Activated T-helper 17 cell treated with anti-CD3 and anti-CD28 coated beads, Interleukin-2, amount 50 U/mL, for 72 hours (primary cell): ENCODE data around the gene PTPN7. TPM values are rescaled to one million over a fixed set of nuclear protein-coding genes. Genes with fewer than 3 reads are reported as not detected.
"Not testable (repeated sequence)": the region's sequence is repeated elsewhere in the genome, so short reads cannot be mapped to it uniquely, and the experiment has no call there.

Source experiments
- ATAC-seq: fragments of 150-1000 bp; cut with Tn5 transposase; replicated peaks from 2 replicates; pipeline ENCODE4 v1.10.0; 2021; ENCODE audit warnings: mild to moderate bottlenecking, moderate library complexity
- H3K27ac Mint-ChIP-seq: one replicate; pipeline ENCODE4 v1.8.0; 2022; ENCODE audit warnings: mixed read lengths
- H3K27me3 Mint-ChIP-seq: one replicate; pipeline ENCODE4 v1.8.0; 2022; ENCODE audit warnings: mixed read lengths
- H3K36me3 Mint-ChIP-seq: one replicate; pipeline ENCODE4 v1.8.0; 2022; ENCODE audit warnings: low read depth, mild to moderate bottlenecking, mixed read lengths
- H3K4me1 Mint-ChIP-seq: one replicate; pipeline ENCODE4 v1.8.0; 2022; ENCODE audit warnings: mixed read lengths
- H3K4me3 Mint-ChIP-seq: one replicate; pipeline ENCODE4 v1.8.0; 2022; ENCODE audit warnings: mild to moderate bottlenecking, mixed read lengths
- H3K9me3 Mint-ChIP-seq: one replicate; pipeline ENCODE4 v1.8.0; 2022; ENCODE audit warnings: mixed read lengths
- total RNA-seq, 2 donors: library from RNA; stranded (reverse); gene quantifications; one replicate each; pipeline ENCODE4 v1.2.3, GENCODE V29; 2022

Gene PTPN7
- total RNA-seq, 2 donors from 2014 or later = 238 to 281 TPM

DNA sequence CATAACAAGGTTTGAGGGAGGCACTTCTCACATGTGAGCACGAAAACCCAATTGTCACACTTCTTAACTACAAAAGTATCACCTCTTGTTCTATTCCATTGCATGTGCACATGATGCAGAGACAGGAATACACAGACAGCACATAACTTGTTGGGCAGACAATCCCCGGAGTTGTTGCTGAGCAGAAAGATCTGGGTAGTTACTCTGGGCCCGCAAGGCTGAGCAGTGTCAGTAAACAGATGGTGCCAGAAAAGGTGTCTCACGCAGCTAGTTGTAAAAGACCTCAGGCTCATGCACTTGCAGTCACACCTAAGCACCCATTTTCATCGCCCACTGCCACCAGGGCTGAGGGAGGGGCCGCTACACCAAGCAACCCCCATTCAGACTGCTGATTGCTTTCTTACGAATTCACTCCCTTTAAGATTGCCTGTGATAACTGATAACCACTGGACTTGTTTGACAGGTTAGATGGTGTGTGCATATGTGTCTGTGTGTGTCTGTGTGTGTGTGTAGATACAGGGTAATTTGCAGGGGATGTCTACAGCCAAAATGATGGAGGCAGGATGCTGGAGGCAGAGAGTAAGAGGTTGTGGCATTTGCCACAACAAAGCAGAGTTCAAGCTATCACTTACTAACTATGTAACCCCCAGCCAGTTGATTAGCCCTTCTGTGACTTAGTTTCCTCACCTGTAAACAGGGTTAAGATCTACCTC lies 37.4 kb upstream of the PTPN7 start:
- no peak for ATAC-seq
- Mint-ChIP-seq H3K27ac (no peak overlapping the region), H3K27me3 (peaks cover 23% of the 10 kb centered on the region), H3K4me3 (no peak overlapping the region), H3K4me1 (peaks cover 6% of the 10 kb centered on the region), H3K36me3 (no peaks in the 10 kb centered on the region), H3K9me3 (no peaks in the 10 kb centered on the region)

DNA sequence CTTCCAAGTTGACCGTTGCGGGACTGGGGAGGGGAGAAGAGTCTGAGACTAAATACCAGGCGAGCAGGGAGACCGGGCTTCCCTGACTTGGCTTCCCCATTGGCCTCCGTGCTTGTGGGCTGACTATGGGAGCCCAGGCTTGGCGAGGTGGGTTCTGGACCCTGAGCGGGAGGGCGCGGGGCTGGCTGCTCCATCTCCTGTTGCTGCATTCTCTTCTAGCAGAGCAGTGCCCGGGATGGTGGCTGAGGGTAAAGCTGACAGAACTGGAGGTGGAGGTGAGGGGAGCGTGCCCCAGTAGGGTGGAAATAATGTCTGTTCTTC lies 33.9 kb upstream of the PTPN7 start:
- no peak for ATAC-seq
- H3K4me1 Mint-ChIP-seq = peaks cover 6% of the 10 kb centered on the region
- H3K36me3 Mint-ChIP-seq = no peaks in the 10 kb centered on the region
- H3K9me3 Mint-ChIP-seq = no peaks in the 10 kb centered on the region
- H3K4me3 Mint-ChIP-seq = no peak overlapping the region
- H3K27me3 Mint-ChIP-seq = peaks cover 23% of the 10 kb centered on the region
- no peak overlapping the region for H3K27ac Mint-ChIP-seq

- Mint-ChIP-seq H3K27me3 (peaks cover 23% of the 10 kb centered on the region), H3K27ac (no peak within 1 kb of the TSS)
- ATAC-seq = no peak
These were observed 33.4 kb upstream of the PTPN7 start, which contains the start of gene LGR6 for GRCh38 chr1:202193614-202194327. LGR6 (plus strand) TSS chr1:202193799; CDS start chr1:202193990, 191 bp downstream.

GRCh38 chr1:202192770-202193613 lies 32.6 kb upstream of the PTPN7 start:
- Mint-ChIP-seq H3K9me3 (no peaks in the 10 kb centered on the region), H3K27ac (no peak overlapping the region), H3K4me1 (peaks cover under 1% of the 10 kb centered on the region), H3K4me3 (no peak overlapping the region), H3K36me3 (no peaks in the 10 kb centered on the region), H3K27me3 (peaks cover 20% of the 10 kb centered on the region)
- ATAC-seq = peak; percentile 42

More at GRCh38 chr1:202193614-202194327, 33.4 kb upstream of the PTPN7 start, which contains the start of gene LGR6:
- Mint-ChIP-seq H3K9me3 (no peaks in the 10 kb centered on the region), H3K36me3 (no peaks in the 10 kb centered on the region), H3K4me1 (peaks cover 6% of the 10 kb centered on the region), H3K4me3 (no peak within 1 kb of the TSS)

GRCh38 chr1:202191391-202191790 lies 31.0 kb upstream of the PTPN7 start:
- peaks cover 20% of the 10 kb centered on the region for H3K27me3 Mint-ChIP-seq
- H3K4me1 Mint-ChIP-seq, H3K36me3 Mint-ChIP-seq, H3K4me3 Mint-ChIP-seq, ATAC-seq, H3K9me3 Mint-ChIP-seq, H3K27ac Mint-ChIP-seq: not testable (repeated sequence)

- Mint-ChIP-seq H3K4me3 (no peak overlapping the region), H3K27me3 (peaks cover 12% of the 10 kb centered on the region), H3K4me1 (no peaks in the 10 kb centered on the region), H3K27ac (no peak overlapping the region), H3K9me3 (no peaks in the 10 kb centered on the region), H3K36me3 (no peaks in the 10 kb centered on the region)
- ATAC-seq = no peak
These were observed 29.7 kb upstream of the PTPN7 start for GRCh38 chr1:202189918-202190715.

DNA sequence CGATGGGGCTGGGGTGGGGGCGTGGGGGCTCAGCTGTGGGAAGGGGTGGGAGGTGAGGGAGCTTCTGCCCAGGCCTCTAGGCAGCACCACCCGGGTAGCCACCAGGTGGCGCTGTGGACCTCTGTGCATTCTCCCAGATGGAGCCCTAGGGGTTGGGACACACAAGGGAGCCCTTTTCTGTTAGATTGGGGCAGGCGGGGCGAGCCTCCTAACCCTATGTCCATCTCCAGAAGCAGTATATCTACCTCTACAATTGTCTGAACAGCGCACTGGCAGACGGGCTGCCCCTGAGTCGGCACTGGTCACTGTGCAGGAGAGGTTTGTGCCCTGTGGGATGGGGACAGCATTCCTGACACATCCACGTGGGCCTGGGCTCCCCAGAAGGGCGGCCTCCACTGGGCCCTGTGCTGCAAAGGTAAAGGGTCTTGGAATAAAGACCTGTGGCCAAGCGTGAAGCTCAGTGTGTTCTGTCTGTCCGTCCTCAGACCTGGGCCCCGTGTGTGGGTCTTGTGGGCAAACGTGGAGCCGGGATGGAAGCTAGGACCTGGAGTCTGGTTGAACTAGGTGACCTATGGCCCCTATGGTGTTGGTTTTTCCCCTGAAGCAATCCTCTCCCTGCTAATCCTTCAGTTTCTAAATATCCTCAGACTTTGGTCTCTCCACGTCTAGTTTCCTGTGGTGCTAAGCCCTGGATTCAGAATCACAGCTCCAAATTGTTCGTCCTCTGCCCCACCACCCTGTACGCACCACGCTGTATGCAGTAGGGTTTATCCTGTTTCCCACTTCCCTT lies 28.8 kb upstream of the PTPN7 start:
- ATAC-seq = peak; percentile 74
- Mint-ChIP-seq H3K4me3 (no peak overlapping the region), H3K4me1 (peaks cover 5% of the 10 kb centered on the region), H3K9me3 (no peaks in the 10 kb centered on the region), H3K27me3 (peaks cover 6% of the 10 kb centered on the region), H3K27ac (no peak overlapping the region), H3K36me3 (no peaks in the 10 kb centered on the region)

- no peak overlapping the region for H3K4me3 Mint-ChIP-seq
- peaks cover 3% of the 10 kb centered on the region for H3K27me3 Mint-ChIP-seq
- peaks cover 11% of the 10 kb centered on the region for H3K4me1 Mint-ChIP-seq
- no peak for ATAC-seq
- no peaks in the 10 kb centered on the region for H3K9me3 Mint-ChIP-seq
- no peaks in the 10 kb centered on the region for H3K36me3 Mint-ChIP-seq
- no peak overlapping the region for H3K27ac Mint-ChIP-seq
These were observed 27.4 kb upstream of the PTPN7 start for GRCh38 chr1:202187697-202188407.

DNA sequence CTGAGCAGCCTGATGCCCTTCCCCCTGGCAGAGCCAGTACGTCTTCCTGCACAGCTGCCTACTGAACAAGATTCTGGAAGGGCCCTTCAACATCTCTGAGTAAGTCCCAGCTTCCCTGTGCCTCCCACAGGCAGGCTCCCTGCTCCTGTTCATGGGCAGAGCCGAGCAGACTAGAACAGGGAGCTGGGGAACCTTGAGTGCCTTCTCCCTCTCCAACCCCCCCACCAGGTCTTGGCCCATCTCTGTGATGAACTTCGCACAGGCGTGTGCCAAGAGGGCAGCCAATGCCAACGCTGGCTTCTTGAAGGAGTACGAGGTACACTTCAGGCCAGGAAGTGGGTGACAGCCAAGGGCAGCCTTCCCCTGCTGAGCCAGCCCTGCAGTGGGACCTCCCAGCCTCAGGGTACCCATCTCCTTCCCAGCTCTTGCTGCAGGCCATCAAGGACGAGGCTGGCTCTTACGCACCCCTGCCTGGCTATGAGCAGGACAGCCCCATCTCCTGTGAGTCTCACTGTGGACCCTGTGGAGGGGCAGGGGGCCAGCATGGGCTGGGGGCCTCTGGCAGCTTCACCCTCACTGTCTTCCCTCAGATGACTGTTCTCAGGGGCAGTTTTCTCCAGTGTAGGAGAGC lies 26.8 kb upstream of the PTPN7 start:
- peaks cover 11% of the 10 kb centered on the region for H3K4me1 Mint-ChIP-seq
- H3K4me3 Mint-ChIP-seq = no peak overlapping the region
- H3K9me3 Mint-ChIP-seq = no peaks in the 10 kb centered on the region
- no peaks in the 10 kb centered on the region for H3K36me3 Mint-ChIP-seq
- no peak overlapping the region for H3K27ac Mint-ChIP-seq
- no peak for ATAC-seq
- H3K27me3 Mint-ChIP-seq = peaks cover 3% of the 10 kb centered on the region

DNA sequence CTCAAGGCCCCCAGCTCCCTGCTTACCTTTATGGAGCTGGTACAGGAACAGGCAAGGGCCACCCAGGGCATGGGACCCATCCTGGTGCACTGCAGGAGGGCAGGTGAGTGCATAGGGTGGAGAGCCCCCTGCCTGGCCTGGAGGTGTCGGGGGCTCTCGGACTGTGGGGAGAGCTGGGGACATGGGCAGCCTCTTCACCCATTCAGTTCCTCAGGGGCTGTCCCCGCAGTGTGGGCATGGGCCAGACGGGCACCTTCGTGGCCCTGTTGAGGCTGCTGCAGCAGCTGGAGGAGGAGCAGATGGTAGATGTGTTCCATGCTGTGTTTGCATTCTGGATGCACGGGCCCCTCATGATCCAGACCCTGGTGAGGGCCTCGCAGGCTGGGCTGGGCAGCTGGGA lies 25.9 kb upstream of the PTPN7 start:
- Mint-ChIP-seq H3K27ac (no peak overlapping the region), H3K9me3 (no peaks in the 10 kb centered on the region), H3K4me1 (peaks cover 11% of the 10 kb centered on the region), H3K27me3 (peaks cover 3% of the 10 kb centered on the region), H3K36me3 (no peaks in the 10 kb centered on the region), H3K4me3 (no peak overlapping the region)
- no peak for ATAC-seq

DNA sequence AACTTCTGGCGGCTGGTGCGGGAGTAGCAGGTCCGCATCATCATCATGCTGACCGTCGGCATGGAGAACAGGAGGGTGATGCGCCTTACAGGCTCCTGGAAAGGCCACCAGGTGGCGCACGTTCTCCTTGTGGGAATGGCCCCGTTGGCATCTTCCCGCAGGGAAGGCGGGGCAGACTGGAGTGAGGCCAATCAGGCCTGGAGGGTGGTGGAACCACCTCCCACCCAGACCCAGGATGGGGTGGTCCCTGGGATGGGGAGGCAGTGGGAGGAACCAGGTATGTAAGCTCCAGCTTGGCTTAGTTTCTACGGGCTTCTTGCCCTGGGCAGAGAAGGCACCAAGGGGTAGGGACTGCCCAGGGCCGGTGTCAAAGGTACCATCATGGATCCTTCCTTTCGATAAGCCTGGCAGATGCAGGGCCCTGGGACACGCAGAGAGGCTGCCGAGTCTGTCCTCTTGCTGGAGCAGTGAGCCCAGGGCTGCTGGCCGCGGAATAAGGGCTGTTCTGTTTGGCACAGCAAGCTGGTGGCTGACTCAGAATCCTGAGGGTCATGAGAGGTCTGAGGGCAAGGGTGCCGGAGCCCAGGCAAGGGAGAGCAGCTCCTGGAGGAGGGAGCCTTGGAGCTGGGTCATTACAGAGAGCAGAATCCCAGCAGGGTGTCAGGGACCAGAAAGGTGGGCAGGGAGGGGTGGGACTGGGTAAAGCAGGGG lies 24.5 kb upstream of the PTPN7 start:
- peak overlapping the region; percentile 22 for H3K4me3 Mint-ChIP-seq
- H3K4me1 Mint-ChIP-seq = peaks cover 11% of the 10 kb centered on the region
- H3K9me3 Mint-ChIP-seq = no peaks in the 10 kb centered on the region
- peak; percentile 83 for ATAC-seq
- H3K27me3 Mint-ChIP-seq = peaks cover 3% of the 10 kb centered on the region
- no peaks in the 10 kb centered on the region for H3K36me3 Mint-ChIP-seq
- peak overlapping the region; percentile 21 for H3K27ac Mint-ChIP-seq
